ENCODE measurements around the gene PTPRK.

The PTPRK gene

DNA sequence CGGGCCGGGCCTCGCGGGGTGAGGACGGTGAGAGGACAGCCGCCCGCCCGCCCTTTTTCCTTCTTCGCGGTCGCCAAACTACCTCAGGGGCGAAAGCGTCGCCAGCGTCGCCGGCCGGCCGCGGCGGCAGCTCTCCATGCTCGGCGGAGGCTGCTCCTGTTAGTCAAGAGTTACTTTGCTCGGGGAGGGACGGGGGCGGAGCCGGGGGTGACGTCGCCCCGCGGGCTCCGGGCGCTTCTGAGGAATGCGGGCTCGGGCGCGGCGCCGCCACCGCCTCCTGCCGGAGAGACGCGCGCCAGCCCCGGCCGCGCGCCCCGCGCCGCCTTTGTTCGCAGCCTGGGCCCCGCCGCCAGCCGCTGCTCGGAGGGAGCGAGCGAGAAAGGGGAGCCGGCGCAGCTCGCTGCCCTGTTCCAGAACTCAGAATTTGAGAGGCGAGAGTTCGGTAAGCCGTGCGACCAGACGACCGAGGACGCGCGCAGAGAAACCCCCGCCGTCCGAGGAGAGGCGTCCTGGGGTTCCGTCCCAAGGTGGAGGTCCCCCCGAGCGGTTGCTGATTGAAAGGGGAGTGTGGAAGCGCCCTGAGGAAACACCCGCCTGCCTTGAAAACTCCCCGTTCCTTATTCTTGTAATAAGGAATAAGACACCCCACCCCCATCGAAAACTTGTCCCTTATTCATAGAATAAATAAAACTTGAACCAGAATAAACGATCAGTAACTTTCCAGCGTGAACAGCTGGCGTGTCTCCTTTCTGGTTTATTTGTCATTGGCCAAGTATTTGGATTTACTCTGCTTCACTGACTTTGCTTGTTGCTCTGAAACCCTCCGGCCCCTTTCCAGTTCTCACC lies at the start of gene PTPRK:
TSS of gene PTPRK (minus strand) at position 164 of the 846 bp plus-strand sequence. CDS start 241 bp downstream, outside the sequence.
- no peak for DNase-seq

DNA sequence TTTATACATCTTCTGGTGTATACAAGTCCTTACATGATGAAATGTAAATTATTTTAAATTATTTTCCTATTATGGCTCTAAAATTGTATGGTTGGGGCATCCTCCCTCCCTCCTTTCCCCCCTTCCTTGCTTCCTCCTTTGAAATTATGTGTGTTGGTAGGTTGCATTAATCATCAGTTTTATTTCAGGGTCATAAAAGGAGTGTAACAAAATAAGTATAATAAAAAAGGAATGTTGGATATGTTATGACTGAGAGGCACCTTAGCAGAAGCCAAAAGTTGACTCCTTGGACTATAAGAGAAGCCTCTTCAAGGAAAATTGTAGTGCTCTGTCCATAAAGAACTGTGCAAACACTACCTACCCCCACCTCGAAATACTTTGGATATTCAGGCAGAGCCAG lies 46.6 kb upstream of the PTPRK start:
- no peak for DNase-seq

DNA sequence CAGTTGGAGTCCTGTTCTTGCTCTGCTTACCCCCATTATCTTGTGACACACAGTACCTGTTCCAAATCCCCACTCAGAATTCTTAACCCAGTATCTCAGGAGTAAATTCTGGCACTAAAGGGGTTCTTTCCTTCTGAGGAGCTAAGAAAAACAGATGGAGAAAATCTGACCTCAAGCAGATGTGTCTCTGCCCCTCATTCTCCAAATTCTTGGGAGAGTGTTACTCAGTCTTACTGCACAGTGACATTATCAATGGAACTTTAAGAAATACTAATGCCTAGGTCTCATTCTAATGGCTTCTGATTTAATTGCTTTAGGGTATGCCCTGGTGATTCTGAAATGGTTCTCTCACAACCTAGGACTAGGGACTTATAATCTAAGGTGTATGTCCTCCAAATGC lies 40.6 kb upstream of the PTPRK start:
- DNase-seq = no peak

DNA sequence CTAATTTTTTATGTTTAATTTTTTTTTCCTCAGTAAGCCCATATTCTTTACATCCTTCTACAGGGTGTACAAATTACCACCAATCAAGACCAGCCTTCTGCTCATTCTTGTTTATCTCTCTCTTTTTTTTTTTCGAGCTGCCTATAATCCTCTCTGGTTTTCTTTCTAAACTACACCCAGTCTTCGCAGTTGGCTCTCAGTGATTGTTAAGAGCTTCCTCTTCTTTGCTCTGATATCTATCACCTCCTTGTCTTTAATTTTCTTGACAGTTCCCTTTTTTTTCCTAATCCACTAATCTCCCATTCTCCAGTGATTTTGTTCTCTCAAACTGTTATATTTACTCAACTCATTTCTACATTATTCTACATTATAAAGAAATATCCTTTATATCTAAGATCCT lies 38.5 kb upstream of the PTPRK start:
- no peak for DNase-seq

DNA sequence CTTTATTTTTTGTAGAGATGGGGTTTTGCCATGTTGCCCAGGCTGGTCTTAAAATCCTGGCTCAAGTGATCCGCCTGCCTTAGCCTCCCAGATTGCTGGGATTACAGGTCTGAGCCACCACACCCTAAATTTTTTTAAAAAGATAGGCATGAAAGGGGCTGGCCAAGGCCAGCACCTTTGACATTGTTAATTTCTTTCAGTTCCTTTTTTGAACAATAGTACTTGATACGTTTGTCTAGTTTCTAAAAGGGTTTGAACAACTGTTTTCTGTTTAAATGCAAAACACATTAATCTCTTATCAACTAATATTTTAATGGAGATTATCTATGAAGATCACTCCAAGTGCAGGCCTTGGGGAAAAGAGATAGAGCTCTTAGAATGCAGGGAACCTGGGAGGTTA lies 37.6 kb upstream of the PTPRK start:
- DNase-seq = no peak

DNA sequence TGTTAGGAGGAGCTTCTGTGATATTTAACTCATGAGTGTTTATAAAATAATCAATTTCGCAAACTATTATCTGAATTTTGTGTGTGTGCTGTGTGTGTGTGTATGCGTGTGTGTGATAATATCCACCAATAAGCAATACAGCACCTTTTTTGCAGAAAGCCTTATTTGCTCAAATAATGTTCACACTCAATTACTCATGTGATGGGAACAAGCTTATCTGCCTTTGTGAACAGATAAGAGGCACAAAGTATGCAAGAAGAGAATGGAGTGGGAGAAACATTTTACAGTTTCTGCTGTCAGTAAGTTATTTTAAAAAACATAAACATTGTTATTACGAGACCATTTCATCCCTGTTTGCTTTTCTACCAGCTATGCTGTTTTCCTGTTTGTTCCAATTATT lies 36.7 kb upstream of the PTPRK start:
- DNase-seq = no peak

DNA sequence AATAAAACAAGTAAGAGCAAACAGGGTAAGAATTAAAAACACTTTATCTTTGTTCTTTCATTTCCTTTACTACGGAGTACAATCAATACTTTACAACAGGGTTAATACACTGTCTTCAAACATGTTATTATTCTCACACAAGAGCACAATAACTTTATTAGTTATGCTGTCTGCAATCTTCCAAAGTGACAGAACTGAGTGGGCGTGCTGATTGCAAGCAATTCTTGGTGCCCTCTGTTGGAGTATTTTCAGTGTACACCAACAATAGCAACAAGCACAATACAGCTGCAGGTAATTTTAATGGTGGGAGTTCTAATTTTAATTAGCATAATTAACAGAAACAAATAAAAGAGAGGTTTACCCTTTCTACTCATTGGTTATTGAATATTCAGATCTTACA lies 33.9 kb upstream of the PTPRK start:
- DNase-seq = no peak

DNA sequence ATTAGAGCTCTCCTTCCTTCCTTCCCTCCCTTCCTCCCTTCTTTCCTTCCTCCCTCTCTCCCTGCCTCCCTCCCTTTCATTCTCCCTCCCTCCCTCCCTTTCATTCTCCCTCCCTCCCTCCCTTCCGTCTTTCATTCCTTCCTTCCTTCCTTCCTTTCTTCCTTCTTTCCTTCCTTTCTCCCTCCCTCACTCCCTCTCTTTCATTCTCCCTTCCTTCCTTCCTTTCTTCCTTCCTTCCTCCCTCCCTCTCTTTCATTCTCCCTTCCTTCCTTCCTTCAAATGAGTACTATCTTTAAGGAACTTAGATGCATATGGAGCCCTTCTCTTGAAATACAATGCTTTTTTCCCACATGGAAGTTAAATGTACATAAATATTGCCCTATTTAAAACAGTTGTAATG lies 20.9 kb upstream of the PTPRK start:
- no peak for DNase-seq

DNA sequence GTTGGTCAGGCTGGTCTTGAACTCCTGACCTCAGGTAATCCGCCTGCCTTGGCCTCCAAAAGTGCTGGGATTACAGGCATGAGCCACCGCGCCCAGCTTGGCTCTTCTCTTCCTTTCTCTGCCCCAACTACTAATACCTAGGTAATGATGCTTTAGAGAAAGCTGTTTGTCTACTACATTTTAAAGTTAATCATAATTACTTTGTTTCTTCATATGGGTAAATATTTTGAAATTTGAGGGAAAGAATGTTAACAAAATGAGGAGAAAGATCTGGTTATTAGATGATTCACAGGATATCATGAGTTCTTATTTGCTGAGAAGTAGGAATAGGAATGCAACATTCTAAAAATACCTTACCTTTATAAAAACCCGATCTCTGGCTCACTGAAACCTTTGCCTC lies 18.4 kb upstream of the PTPRK start:
- no peak for DNase-seq

DNA sequence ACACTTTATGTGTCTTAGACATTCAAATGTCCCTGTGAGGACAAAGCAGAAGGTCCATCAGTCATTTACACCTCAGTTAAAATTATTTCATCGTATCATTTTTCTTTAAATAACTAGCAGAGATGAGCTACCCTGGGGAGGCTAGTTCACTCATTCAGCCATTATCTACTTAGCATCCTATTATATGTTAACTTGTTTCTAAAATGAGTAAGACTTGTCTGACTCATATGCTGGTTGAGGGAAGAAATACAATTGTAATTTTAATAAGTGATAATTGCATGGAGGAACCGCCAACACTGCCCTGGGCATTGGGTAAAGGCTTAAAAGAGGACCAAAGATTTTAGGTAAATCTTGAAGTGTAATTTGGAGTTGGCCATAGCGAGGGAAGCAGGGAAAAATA lies 12.4 kb upstream of the PTPRK start:
- DNase-seq = no peak

DNA sequence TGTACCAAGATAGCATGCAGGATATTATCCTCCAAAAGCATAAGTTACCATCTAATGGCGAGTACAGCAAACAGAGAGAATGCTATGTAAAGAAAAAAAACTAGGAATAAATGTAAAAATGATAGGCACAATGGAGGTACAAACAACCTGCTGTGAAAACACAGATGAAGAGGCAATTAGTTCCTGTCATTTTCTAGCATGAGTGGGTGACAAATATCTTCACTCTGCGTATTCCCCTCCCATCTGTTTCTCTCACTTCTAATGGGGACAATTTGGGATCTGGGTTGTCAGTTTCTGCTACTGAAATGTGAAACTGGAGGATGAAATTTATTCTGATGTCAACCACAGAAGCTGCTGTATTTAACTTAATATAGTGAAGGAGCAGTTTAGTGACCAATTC lies 11.7 kb upstream of the PTPRK start:
- no peak for DNase-seq

DNA sequence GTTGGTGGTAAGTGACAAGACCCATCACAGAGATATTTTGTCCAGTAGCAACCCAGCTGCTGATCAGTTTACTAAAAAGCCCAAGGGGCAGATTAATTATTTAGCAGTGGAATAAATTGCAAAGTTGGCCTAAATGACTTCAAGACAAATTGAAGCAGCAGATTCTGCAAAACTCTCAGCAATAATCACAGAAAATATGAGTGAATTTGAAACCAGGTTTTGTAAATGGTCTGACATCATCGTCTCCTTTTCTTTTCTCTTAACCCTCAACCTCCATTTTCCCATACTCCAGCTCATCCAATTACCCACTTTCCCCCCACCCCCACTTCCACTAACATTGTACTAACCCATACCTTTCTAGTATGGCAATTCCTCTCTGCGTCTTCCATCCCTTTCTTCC lies 11.3 kb upstream of the PTPRK start:
- DNase-seq = no peak

DNA sequence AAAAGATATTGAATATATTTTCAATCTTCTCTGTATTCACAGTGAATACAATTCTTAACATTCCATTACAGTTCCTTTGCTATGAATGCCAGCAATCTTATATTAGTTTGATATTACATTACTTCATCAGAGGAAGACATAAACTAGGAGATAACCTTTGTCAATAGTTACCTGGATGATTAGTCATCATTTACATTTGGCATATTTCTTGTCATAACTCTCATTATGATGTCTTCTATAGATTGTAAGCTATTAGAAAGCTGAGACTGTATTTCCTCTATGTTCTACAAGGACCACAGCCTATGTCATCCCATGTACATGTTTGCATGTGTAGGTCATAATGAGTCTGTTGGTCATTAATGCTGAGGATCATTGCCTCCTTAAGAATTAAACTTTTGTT lies 7.8 kb upstream of the PTPRK start:
- DNase-seq = no peak

DNA sequence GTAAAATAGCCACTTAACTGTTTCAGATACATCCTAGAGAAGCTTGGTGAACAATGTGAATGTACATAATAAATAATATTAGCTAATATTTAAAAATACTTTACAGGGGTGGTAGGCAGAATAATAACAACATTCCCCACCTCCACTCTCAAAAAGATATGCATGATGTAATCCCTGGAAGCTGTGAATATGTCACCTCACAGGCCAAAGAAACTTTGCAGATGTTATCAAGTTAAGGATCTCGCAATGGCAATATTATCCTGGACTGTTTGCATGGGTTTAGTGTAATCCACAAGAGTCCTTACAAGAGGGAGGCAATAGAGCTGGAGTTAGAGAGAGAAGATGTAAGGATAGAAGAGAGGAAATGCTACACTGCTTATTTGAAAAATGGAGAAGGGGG lies 7.0 kb upstream of the PTPRK start:
- no peak for DNase-seq

DNA sequence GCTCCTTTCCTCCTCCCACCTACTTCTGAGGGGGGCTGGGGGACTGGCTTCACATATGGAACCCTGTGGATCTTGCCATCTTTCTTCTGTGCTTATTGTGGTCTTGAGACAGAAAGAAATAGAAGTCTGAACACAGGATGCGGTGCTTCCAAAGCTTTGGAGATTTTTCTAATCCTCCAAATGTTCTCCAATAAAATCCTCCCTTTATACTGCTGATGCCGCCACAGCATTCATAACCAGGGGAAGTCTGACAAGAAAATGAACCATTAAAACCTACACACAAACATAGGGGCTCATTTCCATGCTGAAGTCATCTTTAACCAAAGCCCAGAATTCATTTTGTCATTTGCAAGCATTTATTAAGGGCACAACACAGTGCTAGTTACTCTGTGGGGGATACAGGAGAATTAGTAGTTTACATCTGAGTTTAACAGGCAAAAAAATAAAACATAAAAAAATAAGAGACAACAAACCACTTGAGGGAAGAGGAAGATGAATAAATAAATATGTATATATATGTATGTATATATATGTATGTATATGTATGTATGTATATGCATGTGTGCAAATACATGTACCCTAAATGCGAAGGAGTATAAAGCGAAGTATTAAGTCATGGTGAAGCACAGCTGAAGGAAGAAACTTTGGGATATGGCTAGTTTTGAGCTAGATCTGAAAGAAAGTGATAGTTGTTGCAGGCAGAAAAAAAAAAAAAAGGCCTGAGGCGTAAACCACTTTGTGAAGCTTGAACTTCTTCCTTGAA lies 5.9 kb upstream of the PTPRK start:
- no peak for DNase-seq

DNA sequence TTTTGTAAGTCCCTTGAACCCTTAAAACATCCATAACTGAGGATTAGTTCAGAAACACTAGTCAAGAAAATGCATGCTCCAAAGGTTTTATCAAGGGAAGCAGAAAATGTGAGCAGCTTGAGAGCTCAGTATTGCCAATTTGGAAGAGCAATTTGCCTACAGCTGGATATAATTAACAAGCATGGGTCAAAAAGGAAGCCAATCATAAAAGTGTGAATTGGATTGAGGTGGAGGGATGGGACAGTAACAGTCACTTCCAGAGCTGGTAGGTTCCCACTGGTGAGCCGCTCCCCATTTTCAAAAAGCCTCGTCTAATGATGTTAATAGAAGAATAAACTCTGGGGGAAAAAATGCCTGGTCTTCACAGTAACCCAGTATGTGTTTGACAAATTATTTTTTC lies 5.0 kb upstream of the PTPRK start:
- no peak for DNase-seq

DNA sequence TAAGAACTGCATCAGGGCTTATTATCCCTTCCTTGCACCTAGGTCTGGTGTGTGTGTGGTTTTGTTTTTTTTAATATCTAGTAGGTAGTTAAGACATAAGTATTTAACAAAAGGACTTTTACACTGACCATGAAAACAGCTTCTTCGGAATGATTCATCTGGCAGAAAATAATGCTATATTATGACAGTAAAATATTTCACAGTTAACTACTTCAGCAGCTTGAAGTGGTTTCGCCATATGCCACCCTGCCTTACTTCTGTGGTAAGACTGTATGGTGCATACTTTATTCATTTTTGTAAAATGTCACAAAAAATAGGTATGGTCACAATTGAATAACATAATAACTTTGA lies 858 bp upstream of the PTPRK start:
- DNase-seq = no peak

DNA sequence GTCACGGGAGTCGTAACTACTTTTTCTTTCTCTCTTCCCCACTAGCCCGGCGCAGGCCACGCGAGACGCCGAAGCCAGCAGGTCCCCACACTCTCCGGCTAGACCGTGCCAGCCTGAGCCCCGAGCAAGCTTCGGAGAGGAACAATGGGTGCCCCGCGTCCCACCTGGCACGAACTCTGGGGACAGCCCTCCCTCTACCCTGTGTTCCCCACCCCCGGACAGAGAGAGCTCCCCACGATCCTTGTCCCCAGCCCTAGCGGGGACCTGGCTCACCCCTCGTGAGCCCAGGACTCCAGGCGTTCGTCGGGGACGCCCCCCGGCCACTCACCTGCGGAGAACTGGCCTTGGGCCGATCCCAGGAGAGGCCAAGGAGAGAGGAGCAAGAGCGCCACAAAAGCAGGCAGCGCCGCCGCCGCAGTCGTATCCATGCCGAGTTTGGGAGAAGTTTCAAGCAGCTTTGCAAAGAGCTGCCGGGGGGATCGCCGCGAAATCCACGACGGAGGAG lies 416 bp downstream of the PTPRK start:
- DNase-seq = no peak

DNA sequence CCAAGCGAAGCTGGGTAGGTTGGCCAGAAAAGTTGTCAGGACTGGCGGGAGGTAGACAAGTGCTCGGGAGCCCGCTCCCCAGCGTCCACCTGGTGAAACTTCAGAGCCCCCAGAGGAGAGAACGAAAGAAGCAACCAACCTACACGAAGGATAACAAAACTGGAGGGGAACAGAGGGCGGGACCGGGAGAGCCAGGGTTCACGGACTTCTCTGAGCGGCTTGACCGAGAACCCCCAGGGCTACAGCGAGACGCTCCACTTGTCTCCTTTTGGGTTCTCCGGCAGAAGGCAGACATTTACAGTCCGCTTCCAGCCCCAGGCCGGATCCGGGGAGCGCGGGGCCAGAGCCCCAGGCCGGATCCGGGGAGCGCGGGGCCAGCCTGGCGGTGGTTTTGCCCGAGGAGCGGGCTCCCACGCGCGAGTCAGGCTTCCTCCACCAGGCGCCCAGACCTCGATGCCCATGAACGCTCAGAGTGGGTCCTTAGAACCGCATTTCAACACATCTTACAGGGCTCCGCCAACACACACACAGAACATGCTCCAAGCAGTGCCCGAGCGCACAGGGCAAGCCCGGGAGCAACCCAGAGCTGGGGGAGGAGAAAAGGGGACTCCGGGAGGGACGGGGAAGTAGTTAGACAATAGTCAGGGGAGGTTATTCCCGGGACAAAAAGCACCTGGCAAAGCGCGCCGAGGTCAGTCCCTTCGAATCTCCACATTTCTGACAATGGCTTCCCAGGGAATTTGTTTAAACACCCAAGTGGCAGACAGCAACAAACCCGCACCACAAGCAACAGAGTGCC lies 1.1 kb downstream of the PTPRK start:
- no peak for DNase-seq

DNA sequence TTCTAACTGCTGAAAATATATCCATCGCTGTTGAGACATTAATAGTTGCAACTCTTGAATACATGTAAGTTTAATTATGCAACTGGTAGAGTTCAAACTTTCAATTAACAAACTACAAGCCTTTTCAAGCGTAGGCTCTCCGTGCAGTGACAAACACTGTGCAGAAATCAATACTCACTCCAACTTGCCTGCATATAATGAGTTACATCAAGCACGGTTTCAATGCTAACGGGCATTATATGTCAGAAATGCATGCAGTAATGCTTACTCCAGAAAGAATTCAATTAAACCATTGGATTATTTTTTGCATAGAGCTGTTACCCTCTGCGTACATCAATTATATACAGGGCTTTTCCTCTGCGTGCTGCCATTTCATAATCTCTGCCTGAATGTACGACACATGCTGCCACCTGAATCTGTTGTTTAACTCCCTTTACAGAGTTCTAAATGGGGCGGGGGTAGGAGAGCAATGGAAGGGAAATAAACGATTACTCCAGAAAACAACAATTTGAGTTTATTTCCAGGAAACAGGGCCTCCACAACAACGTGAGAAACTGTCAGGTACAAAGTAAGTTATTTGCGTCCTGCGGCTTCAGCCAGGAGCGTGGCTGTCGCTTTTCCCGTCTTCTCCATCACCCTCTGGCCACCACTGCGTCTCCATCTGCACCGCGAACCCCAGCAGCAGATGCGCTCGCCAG lies 1.8 kb downstream of the PTPRK start:
- DNase-seq = no peak

DNA sequence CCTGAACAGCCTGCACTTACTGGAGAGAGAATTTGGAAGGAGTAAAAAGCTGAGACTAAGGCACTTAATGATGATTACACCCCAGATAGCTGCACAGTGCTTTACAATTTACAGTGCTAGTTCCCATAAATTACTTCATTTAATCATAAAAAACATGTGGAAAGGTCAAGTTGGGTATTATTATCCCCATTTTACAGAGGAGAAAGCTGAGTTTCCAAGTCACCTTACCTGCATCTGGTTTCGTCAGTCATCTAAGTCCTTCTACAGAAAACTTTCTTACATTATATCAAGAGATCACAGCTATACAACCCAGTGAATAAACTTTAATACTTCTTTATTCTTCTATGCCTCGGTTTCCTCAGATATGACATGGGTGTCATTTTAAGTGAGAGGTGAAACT lies 3.3 kb downstream of the PTPRK start:
- DNase-seq = no peak

DNA sequence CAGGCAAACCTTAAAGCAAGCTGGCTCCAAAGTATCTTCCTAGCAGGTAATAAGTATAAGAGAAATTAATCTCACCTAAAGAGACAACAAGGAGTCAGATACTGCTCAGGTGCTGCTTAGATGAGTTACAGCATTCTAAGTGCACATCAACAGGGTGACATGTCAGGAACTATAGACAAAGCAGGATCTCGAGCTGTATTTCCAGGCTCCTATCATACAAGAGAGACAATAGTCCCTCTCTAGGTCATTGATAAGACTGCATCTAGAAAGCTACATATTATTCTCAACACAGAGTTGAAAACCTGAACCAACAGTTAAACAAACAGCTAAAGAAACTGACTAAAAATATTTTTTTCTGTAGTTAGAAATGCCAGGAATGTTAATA lies 3.9 kb downstream of the PTPRK start:
- no peak for DNase-seq

Measured in NK-92 treated with Interleukin-12 subunit alpha and Interleukin-12 subunit beta, amount 100 ng/mL, for 24 hours (cell line).